Measurements from ENCODE around the gene CD1D.

- TF ChIP-seq CTCF (IDR thresholded peaks at IDR 0.05; ENCODE audit: low read depth, low read length): no peak
- TF ChIP-seq EZH2phosphoT487 (IDR thresholded peaks at IDR 0.05; ENCODE audit: low read depth): no peak
These were observed 34.0 kb upstream of the CD1D start for GRCh38 chr1:158146739-158147138.
